H1 (cell line): ENCODE data around the gene WDR4. TPM values are rescaled to one million over a fixed set of nuclear protein-coding genes. Genes with fewer than 3 reads are reported as not detected.

Experiments used
- CTCF ChIA-PET: fragments of 300-600 bp; sonication (Branson Sonifier 250); formaldehyde crosslinking; loops from one replicate; lab custom pipeline; 2021; ENCODE audit not compliant: partially characterized antibody; lab: Charles Lee
- POLR2A ChIA-PET: fragments of 300-600 bp; sonication (Branson Sonifier 250); formaldehyde crosslinking; loops from one replicate; lab custom pipeline; 2021; ENCODE audit warnings: inconsistent platforms; ENCODE audit not compliant: partially characterized antibody; lab: Charles Lee
- DNase-seq, 2 experiments: peaks; one replicate each; pipeline versions ENCODE4 v3.0.0 to v3.0.0-alpha.2; 2010 to 2022; ENCODE audit warnings: low spot score in 2 of 2, low read depth in 1 of 2, mixed read lengths in 1 of 2
- FAIRE-seq: peaks from 2 replicates; lab custom pipeline; 2011; peaks lifted over from hg19 to GRCh38; lab: Jason Lieb, UNC
- H2AFZ ChIP-seq: 2 replicates; pipeline ENCODE4 v1.8.1; 2012; ENCODE audit warnings: low read length, inconsistent platforms
- H2AK5ac ChIP-seq: 2 replicates; pipeline ENCODE4 v1.6.1; 2013; ENCODE audit warnings: low read depth, low read length
- H2BK120ac ChIP-seq: replicated peaks from 2 replicates; pipeline ENCODE3; 2013; ENCODE audit warnings: low read depth, low read length, inconsistent platforms
- H2BK12ac ChIP-seq: 2 replicates; pipeline ENCODE4 v1.6.1; 2013; ENCODE audit warnings: low read depth, low read length
- H2BK15ac ChIP-seq: 2 replicates; pipeline ENCODE4 v1.6.1; 2013; ENCODE audit warnings: low read length
- H2BK20ac ChIP-seq: 2 replicates; pipeline ENCODE4 v1.6.1; 2013; ENCODE audit warnings: low read length
- H2BK5ac ChIP-seq: 2 replicates; pipeline ENCODE4 v1.6.1; 2013; ENCODE audit warnings: low read depth, low read length
- H3K14ac ChIP-seq: 2 replicates; pipeline ENCODE4 v1.6.1; 2013; ENCODE audit warnings: inconsistent platforms; ENCODE audit not compliant: insufficient read length
- H3K18ac ChIP-seq: 2 replicates; pipeline ENCODE4 v1.6.1; 2013; ENCODE audit warnings: low read length; ENCODE audit errors: extremely low read depth
- H3K23ac ChIP-seq: 2 replicates; pipeline ENCODE4 v1.6.1; 2013; ENCODE audit warnings: inconsistent platforms; ENCODE audit not compliant: insufficient read length
- H3K23me2 ChIP-seq: 2 replicates; pipeline ENCODE4 v1.6.1; 2013; ENCODE audit warnings: low read depth, low read length
- H3K27ac ChIP-seq: 2 replicates; pipeline ENCODE4 v1.6.1; 2011; ENCODE audit warnings: low read depth, low read length, inconsistent platforms
- H3K27me3 ChIP-seq, 4 experiments: replicated peaks in 1 of 4; 1 replicate in 1 of 4; 2 replicates in 3 of 4; pipeline versions ENCODE4 v1.6.1 to v1.8.1; 2011 to 2013; ENCODE audit warnings: low read length in 3 of 4, mild to moderate bottlenecking in 3 of 4, inconsistent platforms in 2 of 4, mixed read lengths in 2 of 4, moderate library complexity in 1 of 4; ENCODE audit not compliant: control insufficient read depth in 3 of 4, insufficient read depth in 3 of 4; ENCODE audit errors: extremely low read depth in 1 of 4
- H3K36me3 ChIP-seq, 4 experiments: 2 replicates each; pipeline versions ENCODE4 v1.6.1 to v1.8.1; 2011 to 2013; ENCODE audit warnings: mild to moderate bottlenecking in 4 of 4, low read length in 3 of 4, moderate library complexity in 2 of 4, control low read depth in 1 of 4, inconsistent platforms in 1 of 4; ENCODE audit not compliant: insufficient read depth in 4 of 4, control insufficient read depth in 2 of 4
- H3K4ac ChIP-seq: replicated peaks from 2 replicates; pipeline ENCODE3; 2013; ENCODE audit warnings: low read length, low read depth, mixed read lengths, inconsistent platforms; ENCODE audit not compliant: insufficient read length
- H3K4me1 ChIP-seq, 4 experiments: replicated peaks in 1 of 4; 1 replicate in 1 of 4; 2 replicates in 3 of 4; pipeline versions ENCODE4 v1.6.1 to v1.8.1; 2011 to 2013; ENCODE audit warnings: low read length in 3 of 4, inconsistent platforms in 2 of 4, mixed read lengths in 1 of 4; ENCODE audit not compliant: insufficient read depth in 4 of 4, control insufficient read depth in 3 of 4
- H3K4me2 ChIP-seq, 2 experiments: 2 replicates each; pipeline versions ENCODE4 v1.6.1 to v1.8.1; 2011 to 2013; ENCODE audit warnings: low read depth in 2 of 2, low read length in 2 of 2, control low read depth in 1 of 2, inconsistent platforms in 1 of 2, mild to moderate bottlenecking in 1 of 2; ENCODE audit not compliant: insufficient read depth in 1 of 2
- H3K4me3 ChIP-seq, 4 experiments: fragments of 200-600, 300-600 bp in 1 of 4; sonication (generic), shearing (Covaris generic), sonication (Bioruptor Twin) in 1 of 4; 2 replicates each; pipeline versions ENCODE4 v1.5.1 to v1.8.1; 2011 to 2016; ENCODE audit warnings: low read length in 4 of 4, low read depth in 3 of 4, control low read depth in 2 of 4, inconsistent platforms in 2 of 4, mild to moderate bottlenecking in 2 of 4, mixed read lengths in 1 of 4, moderate library complexity in 1 of 4; ENCODE audit not compliant: insufficient read depth in 2 of 4; ENCODE audit errors: extremely low read depth in 1 of 4
- H3K56ac ChIP-seq: replicated peaks from 2 replicates; pipeline ENCODE3; 2013; ENCODE audit warnings: low read depth, mild to moderate bottlenecking, mixed read lengths, low read length, inconsistent platforms; ENCODE audit not compliant: insufficient read length
- H3K79me1 ChIP-seq: 2 replicates; pipeline ENCODE4 v1.6.1; 2013; ENCODE audit warnings: low read depth, low read length, control low read depth
- H3K79me2 ChIP-seq, 2 experiments: 2 replicates each; pipeline versions ENCODE4 v1.6.1 to v1.8.1; 2012 to 2013; ENCODE audit warnings: low read length in 2 of 2, mild to moderate bottlenecking in 2 of 2, inconsistent platforms in 1 of 2; ENCODE audit not compliant: insufficient read depth in 2 of 2, control insufficient read depth in 1 of 2
- H3K9ac ChIP-seq, 4 experiments: replicated peaks in 1 of 4; 1 replicate in 1 of 4; 2 replicates in 3 of 4; pipeline versions ENCODE4 v1.6.1 to v1.8.1; 2011 to 2013; ENCODE audit warnings: low read depth in 3 of 4, low read length in 3 of 4, control low read depth in 2 of 4, mild to moderate bottlenecking in 2 of 4, moderate library complexity in 2 of 4, inconsistent platforms in 1 of 4; ENCODE audit errors: extremely low read depth in 1 of 4
- H3K9me3 ChIP-seq, 2 experiments: 2 replicates each; pipeline versions ENCODE4 v1.6.1 to v1.8.1; 2012 to 2013; ENCODE audit warnings: mild to moderate bottlenecking in 2 of 2, moderate library complexity in 2 of 2, control low read depth in 1 of 2, inconsistent platforms in 1 of 2, low read depth in 1 of 2, low read length in 1 of 2, mixed read lengths in 1 of 2; ENCODE audit not compliant: insufficient read depth in 2 of 2
- H4K20me1 ChIP-seq, 2 experiments: replicated peaks in 1 of 2; 2 replicates each; pipeline versions ENCODE3 to v1.8.1; 2011 to 2013; ENCODE audit warnings: inconsistent platforms in 2 of 2, low read length in 2 of 2, mild to moderate bottlenecking in 1 of 2; ENCODE audit not compliant: insufficient read depth in 2 of 2, control insufficient read depth in 1 of 2
- H4K5ac ChIP-seq: 2 replicates; pipeline ENCODE4 v1.6.1; 2013; ENCODE audit warnings: low read length, low read depth, mixed read lengths, inconsistent platforms; ENCODE audit not compliant: insufficient read length
- H4K8ac ChIP-seq: 2 replicates; pipeline ENCODE4 v1.8.0; 2013; ENCODE audit warnings: mild to moderate bottlenecking, moderate library complexity, low read length, inconsistent platforms; ENCODE audit not compliant: insufficient read depth; ENCODE audit errors: extremely low read depth
- H4K91ac ChIP-seq: replicated peaks from 2 replicates; pipeline ENCODE3; 2013; ENCODE audit warnings: low read length, mixed read lengths, inconsistent platforms; ENCODE audit not compliant: insufficient read length
- BCL11A ChIP-seq, 2 experiments: IDR thresholded peaks; one replicate each; pipeline ENCODE4 v1.6.1; 2011; ENCODE audit warnings: low read depth in 2 of 2, low read length in 2 of 2, mild to moderate bottlenecking in 2 of 2
- CHD2 ChIP-seq: IDR thresholded peaks from 2 replicates; pipeline ENCODE4 v1.6.1; 2012; ENCODE audit warnings: low read length, improper control_type of control experiment
- GABPA ChIP-seq: IDR thresholded peaks from 2 replicates; pipeline ENCODE4 v1.6.1; 2011; ENCODE audit warnings: mild to moderate bottlenecking, low read length, moderate library complexity, borderline replicate concordance; ENCODE audit not compliant: insufficient read depth
- HDAC6 ChIP-seq: IDR thresholded peaks from one replicate; pipeline ENCODE4 v1.7.1; 2012; ENCODE audit warnings: low read depth, mild to moderate bottlenecking, inconsistent platforms, low read length, moderate library complexity
- KDM5A ChIP-seq: fragments of 200-600 bp; IDR thresholded peaks from 2 replicates; pipeline ENCODE4 v1.7.1; 2012; ENCODE audit warnings: mild to moderate bottlenecking, low read length, inconsistent platforms, mixed read lengths
- MAX ChIP-seq: IDR thresholded peaks from 2 replicates; pipeline ENCODE4 v1.6.1; 2012; ENCODE audit warnings: inconsistent platforms
- POLR2A ChIP-seq, 2 experiments: IDR thresholded peaks; 1 replicate in 1 of 2; 2 replicates in 1 of 2; pipeline ENCODE4 v1.6.1; 2011; ENCODE audit warnings: low read depth in 2 of 2, low read length in 2 of 2, mild to moderate bottlenecking in 2 of 2; ENCODE audit errors: control extremely low read depth in 1 of 2
- POLR2AphosphoS5 ChIP-seq: IDR thresholded peaks from 2 replicates; pipeline ENCODE4 v1.6.1; 2011; ENCODE audit warnings: low read depth, low read length
- POU5F1 ChIP-seq: IDR thresholded peaks from 2 replicates; pipeline ENCODE4 v1.6.1; 2011; ENCODE audit warnings: low read depth, mild to moderate bottlenecking, low read length, moderate library complexity
- SIN3A ChIP-seq, 2 experiments: IDR thresholded peaks in 1 of 2; conservative IDR thresholded peaks in 1 of 2; 2 replicates each; pipeline ENCODE4 v1.6.1; 2011 to 2012; ENCODE audit warnings: low read length in 2 of 2, improper control_type of control experiment in 1 of 2, low read depth in 1 of 2, mild to moderate bottlenecking in 1 of 2
- SUZ12 ChIP-seq: fragments of 200-600 bp; sonication (generic); IDR thresholded peaks from 2 replicates; pipeline ENCODE4 v1.6.1; 2012; ENCODE audit warnings: mild to moderate bottlenecking, inconsistent platforms, low read length, moderate library complexity, mixed read lengths
- TAF7 ChIP-seq: optimal IDR thresholded peaks from 2 replicates; pipeline ENCODE3; 2011; ENCODE audit warnings: low read depth, mild to moderate bottlenecking, inconsistent platforms, low read length, moderate library complexity, borderline replicate concordance
- USF2 ChIP-seq: IDR thresholded peaks from 2 replicates; pipeline ENCODE4 v1.6.1; 2011; ENCODE audit warnings: low read length, improper control_type of control experiment
- WGBS, 2 experiments: shearing (Covaris generic) in 1 of 2; methylation state at CpG; one replicate each; pipeline versions ENCODE4 v1.1.6 to v1.1.7; 2013 to 2015; ENCODE audit warnings: low lambda C conversion rate in 2 of 2, mixed read lengths in 2 of 2, inconsistent platforms in 1 of 2, low coverage in 1 of 2, missing lambda C conversion rate in 1 of 2; ENCODE audit not compliant: insufficient replicate concordance in 2 of 2, insufficient coverage in 1 of 2, insufficient read length in 1 of 2; ENCODE audit errors: extremely low coverage in 1 of 2, missing lambda C conversion rate in 1 of 2; 5-methylcytosine and 5-hydroxymethylcytosine counted together
- polyA plus RNA-seq, 7 experiments: library from polyadenylated mRNA; depleted of rRNA in 3 of 7; stranded (reverse) in 5 of 7; unstranded in 2 of 7; fragments of >200 nt in 5 of 7; fragments of 200-250 nt in 2 of 7; gene quantifications; 1 replicate in 5 of 7; 2 replicates in 1 of 7; 4 replicates in 1 of 7; pipeline versions ENCODE4 v1.2.1 to v1.2.3, GENCODE V29; 2011 to 2013; ENCODE audit warnings: missing spikeins in 2 of 7, mixed read lengths in 2 of 7
- total RNA-seq: library from RNA; stranded (reverse); fragmentation: NEBNext Ultra II Directional; extraction: Animal tissue kit (Norgen Biotek cat#: 25700); gene quantifications from 2 replicates; pipeline ENCODE4 v1.2.1, GENCODE V29; 2021

The WDR4 gene
- total and polyA plus RNA-seq, 2 of the 8 experiments (the other 6 are each of a cell fraction or from before 2014, with no cell fraction given): 28.9 to 47.8 TPM

- Histone ChIP-seq H3K79me2 (peaks cover 0 to 25% of the 10 kb centered on the region in 2 experiments; a peak in 2 of 4 replicates), H3K79me1 (peaks cover 11% of the 10 kb centered on the region; the same call in 1 of the 2 replicates), H3K4me3 (no peak overlapping the region), H3K23me2 (no peaks in the 10 kb centered on the region), H3K36me3 (peaks cover 41 to 88% (median 71%) of the 10 kb centered on the region in 4 experiments), H4K8ac (no peak overlapping the region; the same call in 1 of the 2 replicates), H3K4me1 (no peaks in the 10 kb centered on the region), H2BK5ac (no peak overlapping the region), H2AK5ac (no peak overlapping the region), H3K4me2 (no peak overlapping the region), H3K9me3 (no peaks in the 10 kb centered on the region), H4K91ac (no peak overlapping the region), H2BK120ac (no peak overlapping the region), H4K5ac (no peak overlapping the region), H2BK15ac (no peak overlapping the region), H3K56ac (no peak overlapping the region), H3K4ac (no peak overlapping the region), H4K20me1 (peaks cover 10 to 38% of the 10 kb centered on the region in 2 experiments), H3K9ac (no peak overlapping the region), H3K27me3 (no peaks in the 10 kb centered on the region), H3K18ac (no peak overlapping the region), H2BK12ac (no peak overlapping the region), H2BK20ac (no peak overlapping the region), H3K14ac (no peak overlapping the region), H3K23ac (no peak overlapping the region), H3K27ac (no peak overlapping the region; the same call in 1 of the 2 replicates), H2AFZ (no peak overlapping the region)
- FAIRE-seq (no peak), DNase-seq (no peak)
- ChIA-PET CTCF (interaction anchor here (1.5 to 1.9 kb wide), 2 partner anchors 10 to 35 kb away, joined by 4 to 7 read pairs; no protein-coding TSS in a partner anchor), POLR2A (interaction anchor here (0.8 to 4.2 kb wide), 4 partner anchors 10 to 217 kb away, joined by 4 to 21 read pairs (median 10); no protein-coding TSS in a partner anchor)
- 91% methylated on average over 20 of the region's 20 CpGs; no CpG with 5 or more reads in 1 of the 2 experiments for WGBS, 2 experiments
- TF ChIP-seq SIN3A (conservative IDR thresholded peaks at IDR 0.05 in 1 of 2, IDR thresholded peaks at IDR 0.05 in 1 of 2; ENCODE audit: low read depth in 1 of 2, low read length in 2 of 2) (no peak), CHD2 (no peak), HDAC6 (no peak), MAX (no peak), POLR2A (IDR thresholded peaks at IDR 0.05; ENCODE audit: control extremely low read depth in 1 of 2, low read depth in 2 of 2, low read length in 2 of 2) (no peak), USF2 (no peak), KDM5A (no peak), POLR2AphosphoS5 (no peak), BCL11A (IDR thresholded peaks at IDR 0.05; ENCODE audit: low read depth in 2 of 2, low read length in 2 of 2) (no peak), GABPA (no peak), POU5F1 (no peak), SUZ12 (no peak), TAF7 (no peak)
Observed at GRCh38 chr21:42853621-42854020, 25.7 kb downstream of the WDR4 start.
